ENCODE measurements around the gene TRIM39.
A peak's percentile ranks its signal among the peaks of the same experiment; 100 is the strongest.

Gene TRIM39

GRCh38 chr6:30344868-30345671 lies 18.3 kb downstream of the TRIM39 start, which contains the start of gene RPP21:
RPP21 (plus strand) TSS chr6:30345156; CDS start chr6:30345172, 16 bp downstream.
- Histone ChIP-seq H3K4me3 (replicated peaks; ENCODE audit: insufficient read depth, low read length) (peak within 1 kb of the TSS; percentile 79), H3K27ac (replicated peaks) (peak within 1 kb of the TSS; percentile 91), H3K27me3 (ENCODE audit: insufficient read depth, poor library complexity, severe bottlenecking) (no peaks in the 10 kb centered on the region)
- TF ChIP-seq REST (IDR thresholded peaks at IDR 0.05; ENCODE audit: insufficient replicate concordance, low read depth), result peak; percentile 58
- TF ChIP-seq CTCF (IDR thresholded peaks at IDR 0.05; ENCODE audit: insufficient read depth, low read length), result no peak
- TF ChIP-seq GABPA (IDR thresholded peaks at IDR 0.05; ENCODE audit: low read depth), result no peak
- no peak for TF ChIP-seq SPI1 (IDR thresholded peaks at IDR 0.05; ENCODE audit: borderline replicate concordance, low read depth)
- peak; percentile 82 for TF ChIP-seq POLR2AphosphoS5 (IDR thresholded peaks at IDR 0.05; ENCODE audit: low read depth)
- DNase-seq (ENCODE audit: low read depth in 1 of 2, low spot score in 1 of 2), result peak in 1 of 2 experiments; percentile 84

- Histone ChIP-seq H3K4me3 (replicated peaks; ENCODE audit: insufficient read depth, low read length) (peak overlapping the region; percentile 79), H3K27ac (replicated peaks) (no peak overlapping the region), H3K27me3 (ENCODE audit: insufficient read depth, poor library complexity, severe bottlenecking) (no peaks in the 10 kb centered on the region)
- TF ChIP-seq SPI1 (IDR thresholded peaks at IDR 0.05; ENCODE audit: borderline replicate concordance, low read depth), result no peak
- TF ChIP-seq REST (IDR thresholded peaks at IDR 0.05; ENCODE audit: insufficient replicate concordance, low read depth), result no peak
- TF ChIP-seq POLR2AphosphoS5 (IDR thresholded peaks at IDR 0.05; ENCODE audit: low read depth), result no peak
- TF ChIP-seq CTCF (IDR thresholded peaks at IDR 0.05; ENCODE audit: insufficient read depth, low read length), result no peak
- no peak for TF ChIP-seq GABPA (IDR thresholded peaks at IDR 0.05; ENCODE audit: low read depth)
- no peak for DNase-seq (ENCODE audit: low read depth in 1 of 2, low spot score in 1 of 2)
Observed at GRCh38 chr6:30345852-30346251, 19.1 kb downstream of the TRIM39 start.

- no peak for DNase-seq (ENCODE audit: low read depth in 1 of 2, low spot score in 1 of 2)
- no peaks in the 10 kb centered on the region for H3K27me3 ChIP-seq (ENCODE audit: insufficient read depth, poor library complexity, severe bottlenecking)
- H3K27ac ChIP-seq (replicated peaks), result no peak overlapping the region
- TF ChIP-seq GABPA (IDR thresholded peaks at IDR 0.05; ENCODE audit: low read depth) (no peak), CTCF (IDR thresholded peaks at IDR 0.05; ENCODE audit: insufficient read depth, low read length) (no peak), REST (IDR thresholded peaks at IDR 0.05; ENCODE audit: insufficient replicate concordance, low read depth) (no peak), POLR2AphosphoS5 (IDR thresholded peaks at IDR 0.05; ENCODE audit: low read depth) (no peak), SPI1 (IDR thresholded peaks at IDR 0.05; ENCODE audit: borderline replicate concordance, low read depth) (peak; percentile 32; the same call in 1 of the 2 replicates)
- H3K4me3 ChIP-seq (replicated peaks; ENCODE audit: insufficient read depth, low read length), result no peak overlapping the region
Observed at GRCh38 chr6:30348957-30349356, 22.2 kb downstream of the TRIM39 start.
